Measurements from ENCODE around the gene FOXP1. TPM values are rescaled to one million over a fixed set of nuclear protein-coding genes. Genes with fewer than 3 reads are reported as not detected.

Gene FOXP1
- total RNA-seq, 1 experiment from 2014 or later: 58.4 TPM

DNA sequence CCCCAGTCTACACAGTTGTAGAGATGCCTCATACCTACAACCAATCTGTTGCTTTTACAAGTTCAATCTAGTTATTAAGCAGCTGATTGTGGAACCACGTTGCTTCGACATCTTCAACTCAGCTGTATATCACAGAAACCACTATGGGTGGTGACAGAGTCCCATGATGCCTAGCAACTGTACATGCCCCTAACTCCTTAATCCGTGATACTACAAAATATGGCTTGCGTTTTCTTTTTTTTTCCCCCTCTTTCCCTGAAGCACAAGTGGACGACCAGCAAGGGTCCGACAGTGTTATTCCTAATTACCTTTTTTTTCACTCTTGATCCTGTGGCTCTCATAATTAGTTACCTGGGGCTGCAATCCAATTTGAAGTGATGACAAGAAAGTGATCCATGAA lies 478.6 kb downstream of the FOXP1 start:
- no TSS peak for BruUV-seq (replicated peaks)
- Histone ChIP-seq H3K4me1 (ENCODE audit: insufficient read depth, low read length, poor library complexity, severe bottlenecking) (peaks cover 47% of the 10 kb centered on the region), H3K4me3 (ENCODE audit: low read depth, low read length, poor library complexity, severe bottlenecking) (no peak overlapping the region), H3K27ac (ENCODE audit: low read depth, low read length, poor library complexity, severe bottlenecking) (no peak overlapping the region), H3K36me3 (ENCODE audit: insufficient read depth, low read length, poor library complexity, severe bottlenecking) (no peaks in the 10 kb centered on the region), H3K9me3 (ENCODE audit: low read depth, low read length, poor library complexity, severe bottlenecking) (no peaks in the 10 kb centered on the region), H3K27me3 (replicated peaks; ENCODE audit: insufficient read depth, low read depth, low read length, poor library complexity) (no peaks in the 10 kb centered on the region)
- ChIA-PET POLR2A (ENCODE audit: low non-redundant PET) (no interaction called here), CTCF (no interaction called here)
- intact Hi-C loops (cut with micrococcal nuclease; ENCODE audit: unreplicated experiment): no loop called here
- no peak for DNase-seq (ENCODE audit: low spot score)
- TF ChIP-seq, protein P1, sequence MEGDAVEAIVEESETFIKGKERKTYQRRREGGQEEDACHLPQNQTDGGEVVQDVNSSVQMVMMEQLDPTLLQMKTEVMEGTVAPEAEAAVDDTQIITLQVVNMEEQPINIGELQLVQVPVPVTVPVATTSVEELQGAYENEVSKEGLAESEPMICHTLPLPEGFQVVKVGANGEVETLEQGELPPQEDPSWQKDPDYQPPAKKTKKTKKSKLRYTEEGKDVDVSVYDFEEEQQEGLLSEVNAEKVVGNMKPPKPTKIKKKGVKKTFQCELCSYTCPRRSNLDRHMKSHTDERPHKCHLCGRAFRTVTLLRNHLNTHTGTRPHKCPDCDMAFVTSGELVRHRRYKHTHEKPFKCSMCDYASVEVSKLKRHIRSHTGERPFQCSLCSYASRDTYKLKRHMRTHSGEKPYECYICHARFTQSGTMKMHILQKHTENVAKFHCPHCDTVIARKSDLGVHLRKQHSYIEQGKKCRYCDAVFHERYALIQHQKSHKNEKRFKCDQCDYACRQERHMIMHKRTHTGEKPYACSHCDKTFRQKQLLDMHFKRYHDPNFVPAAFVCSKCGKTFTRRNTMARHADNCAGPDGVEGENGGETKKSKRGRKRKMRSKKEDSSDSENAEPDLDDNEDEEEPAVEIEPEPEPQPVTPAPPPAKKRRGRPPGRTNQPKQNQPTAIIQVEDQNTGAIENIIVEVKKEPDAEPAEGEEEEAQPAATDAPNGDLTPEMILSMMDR (conservative IDR thresholded peaks at IDR 0.05; ENCODE audit: low read depth, low read length): no peak
- no peak for TF ChIP-seq EZH2 (IDR thresholded peaks at IDR 0.05; ENCODE audit: borderline replicate concordance, low read depth, low read length, poor library complexity, severe bottlenecking)

- no peaks in the 10 kb centered on the region for H3K27me3 ChIP-seq (replicated peaks; ENCODE audit: insufficient read depth, low read depth, low read length, poor library complexity)
- no TSS peak for BruUV-seq (replicated peaks)
- H3K27ac ChIP-seq (ENCODE audit: low read depth, low read length, poor library complexity, severe bottlenecking): no peak overlapping the region
- CTCF ChIA-PET: no interaction called here
- no peaks in the 10 kb centered on the region for H3K36me3 ChIP-seq (ENCODE audit: insufficient read depth, low read length, poor library complexity, severe bottlenecking)
- no peak overlapping the region for H3K4me3 ChIP-seq (ENCODE audit: low read depth, low read length, poor library complexity, severe bottlenecking)
- peaks cover 43% of the 10 kb centered on the region for H3K4me1 ChIP-seq (ENCODE audit: insufficient read depth, low read length, poor library complexity, severe bottlenecking)
- H3K9me3 ChIP-seq (ENCODE audit: low read depth, low read length, poor library complexity, severe bottlenecking): no peaks in the 10 kb centered on the region
- intact Hi-C loops (cut with micrococcal nuclease; ENCODE audit: unreplicated experiment): no loop called here
- no peak for DNase-seq (ENCODE audit: low spot score)
- POLR2A ChIA-PET (ENCODE audit: low non-redundant PET): no interaction called here
- no peak for TF ChIP-seq EZH2 (IDR thresholded peaks at IDR 0.05; ENCODE audit: borderline replicate concordance, low read depth, low read length, poor library complexity, severe bottlenecking)
- TF ChIP-seq, protein P1 (conservative IDR thresholded peaks at IDR 0.05; ENCODE audit: low read depth, low read length): no peak
Measured at GRCh38 chr3:71104556-71104955, 479.0 kb downstream of the FOXP1 start.

DNA sequence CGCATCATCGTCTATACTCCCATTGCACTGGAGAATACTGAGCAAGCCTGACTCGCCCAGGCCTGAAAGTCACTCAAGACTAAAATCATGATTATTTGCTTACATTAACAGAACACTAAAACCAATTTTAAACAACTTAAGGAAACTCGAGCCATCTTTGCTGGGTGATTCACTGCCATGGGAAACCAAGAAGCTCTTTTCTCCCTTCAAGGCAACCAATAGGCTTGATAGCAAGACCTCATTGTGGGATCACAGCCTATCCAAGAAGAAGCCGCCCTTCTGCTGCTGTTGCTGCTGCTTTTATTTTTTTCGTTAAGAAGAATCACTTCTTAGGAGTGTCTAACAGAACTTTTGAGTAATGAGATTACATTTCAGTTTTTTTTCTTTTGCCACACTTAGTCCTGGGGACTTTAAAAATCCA lies 479.4 kb downstream of the FOXP1 start:
- Histone ChIP-seq H3K27me3 (replicated peaks; ENCODE audit: insufficient read depth, low read depth, low read length, poor library complexity) (no peaks in the 10 kb centered on the region), H3K9me3 (ENCODE audit: low read depth, low read length, poor library complexity, severe bottlenecking) (no peaks in the 10 kb centered on the region), H3K4me3 (ENCODE audit: low read depth, low read length, poor library complexity, severe bottlenecking) (no peak overlapping the region), H3K36me3 (ENCODE audit: insufficient read depth, low read length, poor library complexity, severe bottlenecking) (no peaks in the 10 kb centered on the region), H3K27ac (ENCODE audit: low read depth, low read length, poor library complexity, severe bottlenecking) (no peak overlapping the region), H3K4me1 (ENCODE audit: insufficient read depth, low read length, poor library complexity, severe bottlenecking) (peaks cover 40% of the 10 kb centered on the region)
- CTCF ChIA-PET: no interaction called here
- no peak for TF ChIP-seq EZH2 (IDR thresholded peaks at IDR 0.05; ENCODE audit: borderline replicate concordance, low read depth, low read length, poor library complexity, severe bottlenecking)
- no peak for DNase-seq (ENCODE audit: low spot score)
- POLR2A ChIA-PET (ENCODE audit: low non-redundant PET): no interaction called here
- no TSS peak for BruUV-seq (replicated peaks)
- intact Hi-C loops (cut with micrococcal nuclease; ENCODE audit: unreplicated experiment): no loop called here

- CTCF ChIA-PET: no interaction called here
- no peak for DNase-seq (ENCODE audit: low spot score)
- Histone ChIP-seq H3K4me1 (ENCODE audit: insufficient read depth, low read length, poor library complexity, severe bottlenecking) (peaks cover 33% of the 10 kb centered on the region), H3K27me3 (replicated peaks; ENCODE audit: insufficient read depth, low read depth, low read length, poor library complexity) (no peaks in the 10 kb centered on the region), H3K27ac (ENCODE audit: low read depth, low read length, poor library complexity, severe bottlenecking) (no peak overlapping the region), H3K4me3 (ENCODE audit: low read depth, low read length, poor library complexity, severe bottlenecking) (no peak overlapping the region), H3K9me3 (ENCODE audit: low read depth, low read length, poor library complexity, severe bottlenecking) (no peaks in the 10 kb centered on the region), H3K36me3 (ENCODE audit: insufficient read depth, low read length, poor library complexity, severe bottlenecking) (no peaks in the 10 kb centered on the region)
- POLR2A ChIA-PET (ENCODE audit: low non-redundant PET): no interaction called here
- no TSS peak for BruUV-seq (replicated peaks)
- TF ChIP-seq EZH2 (IDR thresholded peaks at IDR 0.05; ENCODE audit: borderline replicate concordance, low read depth, low read length, poor library complexity, severe bottlenecking): no peak
- TF ChIP-seq, protein P1 (conservative IDR thresholded peaks at IDR 0.05; ENCODE audit: low read depth, low read length): no peak
- intact Hi-C loops (cut with micrococcal nuclease; ENCODE audit: unreplicated experiment): no loop called here
Measured at GRCh38 chr3:71103430-71103921, 480.1 kb downstream of the FOXP1 start.
